OCI-M2 (cell line): Measurements from ENCODE around the gene ZNF700.
"Not testable (repeated sequence)": the region's sequence is repeated elsewhere in the genome, so short reads cannot be mapped to it uniquely, and the experiment has no call there.

Experiments used
- DNase-seq: peaks from one replicate; lab custom pipeline; 2025; ENCODE audit not compliant: unreplicated experiment; lab: John Stamatoyannopoulos, UW

The ZNF700 gene

DNA sequence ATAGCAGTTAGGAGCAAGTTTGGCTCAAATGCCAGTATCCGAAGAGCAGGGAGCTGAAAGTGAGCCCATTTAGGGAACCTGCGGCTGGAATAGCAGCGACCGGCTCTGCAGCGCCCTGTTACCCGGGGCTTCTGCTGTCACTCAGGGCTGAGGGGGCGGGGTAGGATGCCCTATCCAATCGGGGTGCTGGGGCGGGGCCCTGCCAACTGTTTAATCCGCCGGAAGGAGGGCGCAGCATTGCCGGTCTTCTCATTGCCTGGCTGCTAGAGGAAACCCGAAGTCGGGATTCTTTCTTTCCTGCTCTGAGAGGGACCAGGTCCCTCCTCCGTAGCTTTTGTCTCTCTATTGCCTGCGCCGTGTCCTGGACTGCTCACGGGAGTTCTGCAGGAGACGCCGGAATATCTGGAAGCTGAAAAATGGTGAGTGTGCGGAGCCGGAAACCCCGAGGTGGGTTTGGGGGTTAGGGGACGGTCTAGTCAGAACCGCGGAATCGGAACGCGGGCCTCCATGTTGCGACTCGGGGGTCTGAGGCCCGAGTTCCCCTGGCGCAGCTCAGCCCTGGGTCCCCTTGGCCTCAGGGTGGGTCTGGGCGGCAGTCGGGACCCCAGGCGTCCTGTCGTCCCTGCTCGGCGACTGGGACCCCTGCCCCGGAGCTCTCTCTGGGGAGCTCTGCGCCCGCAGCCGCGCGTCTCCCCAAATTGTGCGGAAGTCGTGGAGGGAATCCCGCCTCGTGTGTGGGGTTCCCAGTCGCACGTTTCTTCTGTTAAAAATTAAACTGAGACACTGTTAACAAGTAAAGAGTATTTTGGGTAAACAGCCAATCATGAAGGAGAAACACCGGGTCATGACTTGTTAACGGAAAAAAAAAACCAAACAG lies 62.7 kb downstream of the ZNF700 start:
- peak; percentile 100 for DNase-seq

DNA sequence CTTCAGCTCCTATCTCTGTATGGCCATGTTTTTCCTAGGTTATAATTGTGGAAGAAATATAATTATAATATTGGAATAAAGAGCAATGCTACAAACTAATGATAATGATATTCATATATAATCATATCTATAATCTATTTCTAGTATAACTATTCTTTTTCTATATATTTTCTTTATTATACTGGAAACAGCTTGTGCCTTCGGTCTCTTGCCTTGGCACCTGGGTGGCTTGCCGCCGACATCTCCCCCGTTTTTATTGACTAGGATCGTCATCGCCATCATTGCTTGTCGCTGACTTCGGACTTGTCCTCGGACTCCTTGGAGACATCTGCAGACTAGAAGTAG lies 64.2 kb downstream of the ZNF700 start:
- no peak for DNase-seq

DNA sequence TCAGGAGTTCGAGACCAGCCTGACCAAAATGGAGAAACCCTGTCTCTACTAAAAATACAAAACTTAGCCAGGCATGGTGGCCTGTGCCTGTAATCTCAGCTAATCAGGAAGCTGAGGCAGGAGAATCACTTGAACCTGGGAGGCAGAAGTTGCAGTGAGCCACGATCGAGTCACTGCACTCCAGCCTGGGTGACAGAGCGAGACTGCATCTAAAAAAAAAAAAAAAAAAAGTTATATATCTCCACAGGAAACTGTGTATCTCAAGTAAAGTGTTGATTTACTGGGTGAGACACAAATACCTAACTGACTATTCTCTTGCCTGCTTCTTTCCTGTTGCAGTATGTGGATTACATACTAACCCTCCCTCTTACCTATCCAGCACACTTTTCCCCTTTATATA lies 67.0 kb downstream of the ZNF700 start:
- not testable (repeated sequence) for DNase-seq

DNA sequence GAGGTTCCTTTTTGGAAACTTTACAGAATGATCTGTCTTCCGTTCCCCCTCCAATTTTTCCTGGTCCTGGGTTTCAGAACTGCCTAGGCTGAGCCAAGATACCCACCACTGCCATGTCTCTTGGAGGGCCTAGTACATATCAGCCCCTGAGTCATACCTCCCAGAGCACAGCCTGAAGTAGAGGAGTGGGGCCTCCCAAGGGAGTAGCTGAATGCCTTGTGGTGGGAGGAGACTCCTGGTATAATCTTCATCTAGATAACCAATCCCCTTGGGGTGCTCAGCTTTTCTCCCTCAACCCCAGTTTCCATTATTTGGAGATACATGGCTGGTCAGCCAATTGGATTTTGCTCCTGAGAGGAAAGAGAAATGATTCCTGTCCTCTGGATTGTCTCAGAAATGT lies 70.3 kb downstream of the ZNF700 start:
- no peak for DNase-seq
